ENCODE results near the gene ZNF445.
"Not testable (repeated sequence)": the region's sequence is repeated elsewhere in the genome, so short reads cannot be mapped to it uniquely, and the experiment has no call there.

ZNF445 gene

GRCh38 chr3:44474886-44475285 lies 2.6 kb downstream of the ZNF445 start:
- not testable (repeated sequence) for DNase-seq

- no peak for DNase-seq
Measured at GRCh38 chr3:44470430-44470829, 7.0 kb downstream of the ZNF445 start.

- no peak for DNase-seq
Measured at GRCh38 chr3:44469914-44470313, 7.6 kb downstream of the ZNF445 start.

- DNase-seq, result peak; percentile 17
Measured at GRCh38 chr3:44468572-44469520, 8.6 kb downstream of the ZNF445 start.

- DNase-seq, result not testable (repeated sequence)
Measured at GRCh38 chr3:44468099-44468537, 9.4 kb downstream of the ZNF445 start.

- no peak for DNase-seq
Measured at GRCh38 chr3:44467241-44467640, 10.2 kb downstream of the ZNF445 start.

- DNase-seq, result not testable (repeated sequence)
Measured at GRCh38 chr3:44464920-44465319, 12.6 kb downstream of the ZNF445 start.

- no peak for DNase-seq
Measured at GRCh38 chr3:44464509-44464908, 13.0 kb downstream of the ZNF445 start.

GRCh38 chr3:44460050-44460449 lies 17.4 kb downstream of the ZNF445 start:
- DNase-seq, result not testable (repeated sequence)

- DNase-seq, result no peak
Measured at GRCh38 chr3:44455318-44455717, 22.2 kb downstream of the ZNF445 start.

GRCh38 chr3:44454258-44454657 lies 23.2 kb downstream of the ZNF445 start:
- DNase-seq, result no peak

GRCh38 chr3:44451441-44451840 lies 26.0 kb downstream of the ZNF445 start:
- DNase-seq, result no peak

- DNase-seq, result no peak
Measured at GRCh38 chr3:44446929-44447328, 30.5 kb downstream of the ZNF445 start.

- no peak for DNase-seq
Measured at GRCh38 chr3:44445786-44446185, 31.7 kb downstream of the ZNF445 start.

GRCh38 chr3:44444896-44445691 lies 32.4 kb downstream of the ZNF445 start:
- no peak for DNase-seq

GRCh38 chr3:44444437-44444836 lies 33.0 kb downstream of the ZNF445 start:
- DNase-seq, result no peak

GRCh38 chr3:44442596-44443309 lies 34.7 kb downstream of the ZNF445 start:
- DNase-seq, result no peak

- peak; percentile 38 for DNase-seq
Measured at GRCh38 chr3:44439499-44440295, 37.8 kb downstream of the ZNF445 start.

- no peak for DNase-seq
Measured at GRCh38 chr3:44437800-44438199, 39.7 kb downstream of the ZNF445 start.

- no peak for DNase-seq
Measured at GRCh38 chr3:44436181-44436580, 41.3 kb downstream of the ZNF445 start.

GRCh38 chr3:44434834-44435510 lies 42.5 kb downstream of the ZNF445 start:
- DNase-seq, result no peak

- DNase-seq, result no peak
Measured at GRCh38 chr3:44430466-44430865, 47.0 kb downstream of the ZNF445 start.

Data from activated T-cell treated with anti-CD3 and anti-CD28 coated beads for 4 hours (primary cell).